Fibroblast of villous mesenchyme (primary cell): ENCODE measurements around the gene PCID2. TPM values are rescaled to one million over a fixed set of nuclear protein-coding genes. Genes with fewer than 3 reads are reported as not detected.

Experiments
- DNase-seq: peaks from one replicate; pipeline ENCODE4 v3.0.0-alpha.2; 2010; ENCODE audit warnings: low read depth
- H3K4me3 ChIP-seq: 2 replicates; pipeline ENCODE4 v1.5.1; 2011; ENCODE audit warnings: low read depth, mild to moderate bottlenecking, low read length
- CTCF ChIP-seq: IDR thresholded peaks from 2 replicates; pipeline ENCODE4 v1.5.1; 2012; ENCODE audit warnings: low read depth, mild to moderate bottlenecking, low read length; ENCODE audit not compliant: insufficient read depth
- total RNA-seq: library from RNA; depleted of rRNA; stranded (reverse); fragments of >200 nt; gene quantifications from 2 replicates; pipeline ENCODE4 v1.2.3, GENCODE V29; 2012

PCID2 gene
- total RNA-seq, 1 donor, result 83.8 TPM

GRCh38 chr13:113209336-113209758, 878 bp upstream of the PCID2 start, which contains the start of gene CUL4A:
TSS of gene CUL4A (plus strand) at chr13:113209613. CDS start at chr13:113209628, 15 bp downstream.
- DNase-seq, result peak; percentile 72
- TF ChIP-seq CTCF, result no peak
- peak within 1 kb of the TSS; percentile 86 for H3K4me3 ChIP-seq

DNA sequence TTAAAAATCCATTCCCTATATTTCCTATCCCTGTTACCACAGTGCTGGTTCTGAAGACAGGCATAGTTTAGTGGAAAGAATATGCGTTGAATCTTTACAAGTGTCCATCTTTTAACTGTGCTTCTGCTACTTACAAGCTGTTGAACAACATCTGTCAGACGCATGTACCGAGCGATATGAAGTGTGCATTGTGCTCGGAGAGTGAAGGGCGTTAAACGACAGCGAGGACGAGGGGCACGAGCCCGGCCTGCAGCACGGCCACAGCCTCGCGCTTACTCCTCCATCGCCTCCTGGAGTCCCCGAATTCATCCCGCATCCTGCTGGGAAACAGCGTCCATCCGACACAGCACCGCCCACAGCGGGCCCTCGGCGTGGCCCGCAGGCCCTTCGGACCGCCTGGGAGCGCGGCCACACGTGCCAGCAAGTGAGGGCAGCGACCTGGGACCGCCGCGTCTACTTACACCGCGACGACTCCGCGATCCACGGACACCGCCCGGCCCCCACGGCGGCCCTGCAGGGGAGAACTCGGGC, 514 bp downstream of the PCID2 start:
- no peak for TF ChIP-seq CTCF
- peak; percentile 59 for DNase-seq
- H3K4me3 ChIP-seq, result peak overlapping the region; percentile 86

- DNase-seq, result no peak
- peak overlapping the region; percentile 86 for H3K4me3 ChIP-seq
- no peak for TF ChIP-seq CTCF
These were observed 1.0 kb downstream of the PCID2 start for GRCh38 chr13:113207460-113207859.

DNA sequence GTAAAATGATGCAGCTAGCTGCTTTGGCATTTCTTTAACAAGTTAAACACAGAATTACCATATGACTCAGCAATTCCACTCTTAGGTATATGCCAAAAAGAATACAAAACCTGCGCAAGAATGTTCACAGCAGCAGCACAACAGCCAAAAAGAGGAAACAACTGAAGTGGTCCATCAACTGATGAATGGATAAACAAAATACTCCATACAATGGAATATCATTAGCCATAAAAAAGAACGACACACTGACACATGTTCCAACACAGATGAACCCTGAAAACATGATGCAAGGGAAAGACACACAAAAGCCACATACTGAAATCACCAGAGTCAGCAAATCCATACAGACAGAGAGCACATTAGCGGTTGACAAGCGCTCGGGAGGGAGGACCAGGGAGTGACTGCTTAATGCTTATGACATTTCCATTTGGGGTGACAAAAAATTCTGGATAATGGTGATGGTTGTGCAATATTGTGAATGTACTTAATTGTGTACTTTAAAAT, 3.0 kb downstream of the PCID2 start:
- TF ChIP-seq CTCF, result no peak
- DNase-seq, result no peak
- H3K4me3 ChIP-seq, result no peak overlapping the region

- DNase-seq, result no peak
- TF ChIP-seq CTCF, result no peak
- no peak overlapping the region for H3K4me3 ChIP-seq
These were observed 4.1 kb downstream of the PCID2 start for GRCh38 chr13:113204378-113204734.

GRCh38 chr13:113203507-113204377, 4.7 kb downstream of the PCID2 start:
- peak; percentile 75 for DNase-seq
- TF ChIP-seq CTCF, result no peak
- no peak overlapping the region for H3K4me3 ChIP-seq
